PC-3 (cell line): ENCODE data around the gene RAF1.

Experiments used
- CTCF ChIP-seq: fragments of 300-600 bp; sonication (generic); conservative IDR thresholded peaks from 2 replicates; pipeline ENCODE4 v1.5.1; 2017; ENCODE audit warnings: antibody characterized with exemption, low read depth, mild to moderate bottlenecking, low read length
- EZH2 ChIP-seq: fragments of 300-600 bp; sonication (generic); IDR thresholded peaks from one replicate; pipeline ENCODE4 v1.6.1; 2017; ENCODE audit warnings: antibody characterized with exemption, mild to moderate bottlenecking, low read length; ENCODE audit not compliant: unreplicated experiment
- EZH2phosphoT487 ChIP-seq: fragments of 300-600 bp; sonication (generic); IDR thresholded peaks from 2 replicates; pipeline ENCODE4 v1.6.1; 2018; ENCODE audit warnings: mild to moderate bottlenecking, antibody characterized with exemption, low read length, borderline replicate concordance

GRCh38 chr3:12670365-12671119 lies 6.6 kb upstream of the RAF1 start:
- no peak for TF ChIP-seq CTCF
- TF ChIP-seq EZH2, result no peak
- no peak for TF ChIP-seq EZH2phosphoT487
